Memory B cell (primary cell): ENCODE measurements around the gene UBL3.

Source experiments
- ATAC-seq: fragments of 150-1000 bp; cut with Tn5 transposase; 2 replicates; pipeline ENCODE4 v1.10.0; 2021; ENCODE audit warnings: low read depth, mild to moderate bottlenecking, moderate library complexity
- DNase-seq, 2 donors: peaks; one replicate each; pipeline ENCODE4 v3.0.0; 2022; ENCODE audit warnings: low spot score in 2 of 2
- H3K27ac Mint-ChIP-seq: one replicate; pipeline ENCODE4 v1.8.0; 2022; ENCODE audit warnings: mild to moderate bottlenecking, moderate library complexity, mixed read lengths
- H3K27me3 Mint-ChIP-seq: one replicate; pipeline ENCODE4 v1.8.0; 2022; ENCODE audit warnings: mixed read lengths
- H3K36me3 Mint-ChIP-seq: one replicate; pipeline ENCODE4 v1.8.0; 2022; ENCODE audit warnings: mild to moderate bottlenecking, mixed read lengths
- H3K4me1 Mint-ChIP-seq: one replicate; pipeline ENCODE4 v1.8.0; 2022; ENCODE audit warnings: mixed read lengths
- H3K4me3 Mint-ChIP-seq: one replicate; pipeline ENCODE4 v1.8.0; 2022; ENCODE audit warnings: mild to moderate bottlenecking, moderate library complexity, mixed read lengths
- H3K9me3 Mint-ChIP-seq: one replicate; pipeline ENCODE4 v1.8.0; 2022; ENCODE audit warnings: mixed read lengths

The UBL3 gene

DNA sequence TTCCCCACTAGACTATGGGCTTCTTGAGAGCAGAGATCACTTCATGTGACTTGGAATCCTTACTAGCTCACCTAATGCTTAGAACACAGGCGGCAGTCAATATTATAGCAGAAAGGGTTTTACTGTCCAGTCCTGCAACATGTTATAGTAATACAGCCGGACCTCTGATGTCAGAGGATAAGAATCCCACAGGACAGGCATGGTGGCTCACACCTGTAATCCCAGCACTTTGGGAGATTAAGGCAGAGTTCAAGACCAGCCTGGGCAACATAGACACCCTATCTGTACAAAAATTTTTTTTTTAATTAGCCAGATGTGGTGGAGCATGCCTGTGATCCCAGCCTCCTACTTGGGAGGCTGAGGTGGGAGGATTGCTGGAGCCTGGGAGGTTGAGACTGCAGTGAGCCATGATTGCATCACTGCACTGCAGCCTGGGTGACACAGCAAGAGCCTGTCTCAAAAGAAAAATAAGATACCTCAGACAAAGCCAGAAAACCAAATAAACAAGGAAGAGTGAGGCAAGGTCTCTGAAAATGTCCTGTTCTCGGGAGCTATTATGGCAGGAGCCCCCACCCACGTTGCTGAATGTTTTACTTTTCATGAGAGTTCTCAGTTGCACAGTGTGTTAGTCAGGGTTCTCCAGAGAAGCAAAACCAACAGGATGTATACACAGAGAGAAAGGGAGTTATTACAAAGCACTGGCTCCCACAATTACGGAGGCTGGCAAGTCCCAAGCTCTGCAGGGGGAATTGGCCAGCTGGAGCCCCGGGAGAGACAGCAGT lies 100.8 kb downstream of the UBL3 start:
- H3K36me3 Mint-ChIP-seq: no peaks in the 10 kb centered on the region
- H3K4me3 Mint-ChIP-seq: no peak overlapping the region
- no peak overlapping the region for H3K27ac Mint-ChIP-seq
- ATAC-seq (no peak), DNase-seq (no peak)
- peaks cover 10% of the 10 kb centered on the region for H3K4me1 Mint-ChIP-seq
- no peaks in the 10 kb centered on the region for H3K9me3 Mint-ChIP-seq
- peaks cover 8% of the 10 kb centered on the region for H3K27me3 Mint-ChIP-seq

DNA sequence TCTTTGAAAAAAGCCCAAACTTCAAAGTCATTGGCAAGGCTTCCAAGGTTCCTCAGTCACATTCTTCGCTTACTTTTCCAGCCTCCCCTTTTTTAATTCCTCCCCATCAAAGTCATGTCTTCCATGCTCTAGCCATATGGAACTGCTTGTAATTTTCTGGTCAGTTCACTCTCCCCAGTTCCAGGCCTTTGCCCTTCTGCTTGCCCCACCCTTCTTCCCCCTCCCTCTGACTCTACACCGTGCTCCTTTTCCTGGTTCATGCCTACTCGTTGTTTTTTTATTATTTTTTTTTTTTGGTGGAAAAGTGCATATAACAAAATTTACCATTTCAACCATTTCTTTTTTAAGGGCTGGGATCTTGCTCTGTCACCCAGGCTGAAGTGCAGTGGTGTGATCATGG lies 102.3 kb downstream of the UBL3 start:
- H3K4me3 Mint-ChIP-seq: no peak overlapping the region
- H3K36me3 Mint-ChIP-seq: no peaks in the 10 kb centered on the region
- peaks cover 15% of the 10 kb centered on the region for H3K4me1 Mint-ChIP-seq
- DNase-seq (no peak), ATAC-seq (no peak)
- no peak overlapping the region for H3K27ac Mint-ChIP-seq
- no peaks in the 10 kb centered on the region for H3K9me3 Mint-ChIP-seq
- peaks cover 8% of the 10 kb centered on the region for H3K27me3 Mint-ChIP-seq

DNA sequence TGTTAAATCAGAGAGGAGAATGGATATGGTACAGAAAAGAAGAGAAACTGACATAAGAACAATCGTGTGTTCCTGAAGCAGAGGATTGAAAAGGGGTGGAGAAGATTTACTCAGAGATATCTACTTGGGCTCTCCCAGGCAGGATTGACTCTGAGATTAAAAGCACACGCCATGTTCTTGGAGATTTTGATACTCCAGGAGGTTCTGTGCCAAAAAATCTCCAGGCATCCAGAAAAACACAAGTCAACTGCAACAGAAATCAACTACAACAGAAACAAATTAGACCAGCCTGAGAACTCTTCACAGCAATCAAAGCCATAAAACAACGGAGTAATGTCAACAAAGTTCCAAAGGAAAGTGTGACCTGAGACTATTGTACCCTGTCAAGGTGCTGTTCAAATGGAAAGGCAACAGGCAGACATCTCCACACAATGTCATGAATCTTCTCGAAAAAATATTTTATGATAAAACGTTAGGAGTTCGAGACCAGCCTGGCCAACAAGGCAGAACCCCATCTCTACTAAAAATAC lies 104.2 kb downstream of the UBL3 start:
- no peak for DNase-seq
- no peak overlapping the region for H3K27ac Mint-ChIP-seq
- no peak for ATAC-seq
- H3K4me3 Mint-ChIP-seq: no peak overlapping the region
- peaks cover 13% of the 10 kb centered on the region for H3K4me1 Mint-ChIP-seq
- no peaks in the 10 kb centered on the region for H3K9me3 Mint-ChIP-seq
- H3K27me3 Mint-ChIP-seq: peaks cover 6% of the 10 kb centered on the region
- H3K36me3 Mint-ChIP-seq: no peaks in the 10 kb centered on the region

DNA sequence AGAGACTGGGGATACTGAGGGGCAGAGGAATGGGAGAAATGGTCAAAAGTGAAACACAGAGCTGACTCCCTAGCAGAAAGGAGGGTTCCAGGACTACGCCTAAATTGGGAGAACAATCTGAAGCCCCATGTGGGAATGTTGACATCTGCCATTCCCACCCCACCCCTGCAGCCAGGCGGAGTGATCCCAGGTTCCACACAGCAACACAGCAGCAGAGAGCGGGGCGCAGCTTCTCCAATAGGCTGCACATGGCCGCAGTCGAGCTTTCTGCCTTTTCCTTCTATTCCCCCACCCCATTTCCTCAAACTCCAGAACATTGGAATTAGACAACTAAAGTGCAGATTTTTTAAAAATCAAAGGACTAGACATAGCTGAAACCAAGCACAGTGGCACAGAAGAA lies 104.7 kb downstream of the UBL3 start:
- no peak overlapping the region for H3K4me3 Mint-ChIP-seq
- no peak overlapping the region for H3K27ac Mint-ChIP-seq
- H3K9me3 Mint-ChIP-seq: no peaks in the 10 kb centered on the region
- H3K27me3 Mint-ChIP-seq: peaks cover 6% of the 10 kb centered on the region
- no peaks in the 10 kb centered on the region for H3K36me3 Mint-ChIP-seq
- ATAC-seq (no peak), DNase-seq (no peak)
- H3K4me1 Mint-ChIP-seq: peaks cover 14% of the 10 kb centered on the region

DNA sequence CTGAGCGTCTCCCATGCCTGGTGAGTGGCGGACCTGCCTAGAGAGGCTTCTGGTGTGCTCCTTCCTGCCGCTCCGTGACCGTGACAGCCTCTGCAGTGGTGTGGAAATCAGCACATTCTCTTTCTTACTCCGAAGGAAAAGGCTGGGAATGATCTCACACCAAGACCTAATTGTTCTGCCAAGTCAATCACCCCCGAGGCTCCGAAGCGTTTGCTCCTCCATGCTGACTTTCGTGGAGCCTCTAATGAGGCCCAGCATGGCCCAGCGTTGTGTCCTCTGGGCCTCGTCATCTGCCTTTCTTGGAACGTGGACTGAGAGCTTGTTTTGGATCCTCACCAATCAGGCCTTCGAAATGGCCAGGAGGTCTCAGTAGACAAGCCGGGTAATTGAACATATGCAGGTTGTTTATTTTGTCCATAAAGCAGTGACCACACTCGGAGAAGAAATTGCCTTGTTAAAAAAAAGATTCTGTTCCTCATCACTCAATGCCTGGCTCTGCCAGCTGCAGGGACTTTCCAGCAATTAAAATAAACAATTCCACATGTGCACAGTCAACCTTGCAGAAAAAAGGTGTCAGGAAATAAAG lies 107.1 kb downstream of the UBL3 start:
- peaks cover 14% of the 10 kb centered on the region for H3K4me1 Mint-ChIP-seq
- no peak for DNase-seq
- H3K27ac Mint-ChIP-seq: no peak overlapping the region
- no peaks in the 10 kb centered on the region for H3K36me3 Mint-ChIP-seq
- no peaks in the 10 kb centered on the region for H3K9me3 Mint-ChIP-seq
- H3K27me3 Mint-ChIP-seq: peaks cover 4% of the 10 kb centered on the region
- peak; percentile 34 for ATAC-seq
- no peak overlapping the region for H3K4me3 Mint-ChIP-seq

DNA sequence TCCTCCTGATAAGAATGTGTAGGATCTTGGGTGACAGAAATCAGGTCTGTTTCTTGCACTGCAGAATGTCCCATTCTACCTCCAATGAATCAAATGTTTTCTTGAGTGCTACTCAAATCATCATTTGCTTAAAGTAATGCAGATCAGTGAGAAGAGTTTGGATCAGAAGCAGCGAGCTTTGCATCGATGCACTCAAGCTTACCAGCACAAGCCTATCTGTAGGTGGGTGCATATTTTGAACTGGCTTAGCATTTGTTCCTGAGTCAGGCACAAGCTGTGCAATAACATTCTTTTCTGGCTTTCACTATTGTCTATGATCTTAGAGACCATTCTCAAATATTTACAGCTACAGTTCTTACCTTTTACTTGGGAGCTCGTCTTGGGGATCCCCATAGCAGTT lies 109.5 kb downstream of the UBL3 start:
- H3K4me1 Mint-ChIP-seq: peaks cover 14% of the 10 kb centered on the region
- H3K4me3 Mint-ChIP-seq: no peak overlapping the region
- H3K27ac Mint-ChIP-seq: no peak overlapping the region
- H3K36me3 Mint-ChIP-seq: no peaks in the 10 kb centered on the region
- DNase-seq: no peak
- H3K9me3 Mint-ChIP-seq: no peaks in the 10 kb centered on the region
- no peak for ATAC-seq
- peaks cover under 1% of the 10 kb centered on the region for H3K27me3 Mint-ChIP-seq

DNA sequence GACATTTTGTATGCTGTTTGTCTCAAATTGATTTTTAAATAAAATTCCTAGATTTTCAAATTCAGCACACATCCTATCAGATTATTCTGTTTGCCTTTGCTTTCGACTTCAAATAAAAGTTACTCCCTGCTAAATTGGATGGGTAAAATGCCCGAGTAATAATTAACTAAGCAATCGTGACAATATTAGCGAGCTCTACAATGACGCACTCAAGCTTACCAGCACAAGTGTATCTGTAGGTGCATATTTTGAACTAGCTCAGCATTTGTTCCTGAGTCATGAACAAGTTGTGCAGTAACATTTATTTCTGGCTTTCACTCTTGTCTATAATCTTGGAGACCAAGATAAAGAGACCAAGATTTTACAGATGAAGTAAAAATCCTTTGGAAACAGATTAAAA lies 113.4 kb downstream of the UBL3 start:
- no peaks in the 10 kb centered on the region for H3K9me3 Mint-ChIP-seq
- DNase-seq (no peak), ATAC-seq (no peak)
- H3K36me3 Mint-ChIP-seq: no peaks in the 10 kb centered on the region
- no peak overlapping the region for H3K27ac Mint-ChIP-seq
- no peak overlapping the region for H3K4me3 Mint-ChIP-seq
- H3K27me3 Mint-ChIP-seq: peaks cover 9% of the 10 kb centered on the region
- peaks cover 8% of the 10 kb centered on the region for H3K4me1 Mint-ChIP-seq

DNA sequence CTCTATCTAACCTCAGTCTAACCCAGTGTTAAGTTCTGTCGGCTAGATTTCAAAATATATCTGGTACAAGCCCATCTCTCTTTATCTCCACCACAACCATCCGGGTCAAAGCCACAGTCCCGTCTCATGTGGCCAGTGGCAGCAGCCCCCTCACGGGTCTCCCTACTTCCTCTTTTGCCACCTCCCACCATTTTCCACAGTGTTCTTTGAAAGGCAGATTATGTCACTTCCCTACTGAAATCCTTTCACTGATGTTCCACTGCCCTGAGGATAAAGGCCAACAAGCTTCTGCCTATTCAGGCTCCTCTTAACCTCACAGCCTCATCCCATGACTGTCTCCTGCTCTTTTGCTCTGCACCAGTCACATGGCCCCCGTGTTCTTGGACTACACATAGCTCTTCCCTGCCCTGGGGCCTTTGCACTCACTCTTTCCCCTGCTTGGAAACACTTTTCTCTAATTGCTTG lies 117.2 kb downstream of the UBL3 start:
- Mint-ChIP-seq H3K9me3 (no peaks in the 10 kb centered on the region), H3K27ac (no peak overlapping the region), H3K27me3 (peaks cover 20% of the 10 kb centered on the region), H3K4me3 (no peak overlapping the region), H3K4me1 (peaks cover 2% of the 10 kb centered on the region), H3K36me3 (no peaks in the 10 kb centered on the region)
- no peak for ATAC-seq
- DNase-seq: no peak

DNA sequence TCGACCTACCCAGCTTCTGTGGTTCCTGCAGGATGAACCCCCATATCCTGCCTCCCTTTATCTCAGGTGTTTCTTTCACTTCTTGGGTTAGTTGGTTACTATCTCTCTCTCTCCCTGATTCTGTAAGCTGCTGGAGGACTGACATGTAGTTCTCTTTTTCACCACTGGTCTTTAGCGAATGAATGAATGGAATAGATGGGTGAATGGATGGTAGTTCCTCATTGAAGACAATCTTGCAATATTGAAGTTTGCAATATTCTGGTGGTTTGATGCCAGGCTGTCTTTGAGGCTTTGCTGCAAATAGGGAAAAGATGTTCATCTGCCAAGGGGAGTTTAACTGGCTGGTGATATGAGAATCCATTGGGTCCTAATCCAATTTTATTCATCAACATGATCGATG lies 120.2 kb downstream of the UBL3 start:
- peaks cover 22% of the 10 kb centered on the region for H3K27me3 Mint-ChIP-seq
- H3K36me3 Mint-ChIP-seq: peaks cover 4% of the 10 kb centered on the region

DNA sequence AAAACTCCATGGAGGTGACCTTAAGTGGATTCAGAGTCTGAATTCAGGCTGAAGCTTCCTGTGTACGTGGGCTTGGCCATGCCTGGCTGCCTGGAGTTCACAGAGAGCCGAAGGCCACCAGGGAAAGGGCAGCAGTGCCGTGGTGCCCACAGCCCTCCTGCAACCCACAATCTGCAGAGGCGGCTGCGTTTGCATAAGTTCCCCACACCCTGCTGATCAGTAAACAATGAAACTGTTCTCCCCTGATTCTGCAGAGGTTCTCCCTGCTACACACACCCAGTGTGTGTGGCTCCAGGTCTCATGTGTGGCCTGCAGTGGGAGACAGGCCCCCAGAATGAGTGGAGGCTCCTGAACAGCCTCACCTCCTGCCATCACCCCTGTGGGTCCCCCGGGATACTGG lies 128.0 kb downstream of the UBL3 start:
- H3K9me3 Mint-ChIP-seq: peaks cover 7% of the 10 kb centered on the region
- no peak for DNase-seq
- ATAC-seq: no peak
- no peaks in the 10 kb centered on the region for H3K4me1 Mint-ChIP-seq
- H3K4me3 Mint-ChIP-seq: no peak overlapping the region
- H3K27me3 Mint-ChIP-seq: peaks cover 10% of the 10 kb centered on the region
- H3K27ac Mint-ChIP-seq: no peak overlapping the region
- peaks cover 4% of the 10 kb centered on the region for H3K36me3 Mint-ChIP-seq

More for the DNA sequence above, 120.2 kb downstream of the UBL3 start:
- Mint-ChIP-seq H3K4me1 (peaks cover 2% of the 10 kb centered on the region), H3K4me3 (no peak overlapping the region), H3K27ac (no peak overlapping the region), H3K9me3 (peaks cover 3% of the 10 kb centered on the region)
- DNase-seq: no peak
- ATAC-seq: no peak

DNA sequence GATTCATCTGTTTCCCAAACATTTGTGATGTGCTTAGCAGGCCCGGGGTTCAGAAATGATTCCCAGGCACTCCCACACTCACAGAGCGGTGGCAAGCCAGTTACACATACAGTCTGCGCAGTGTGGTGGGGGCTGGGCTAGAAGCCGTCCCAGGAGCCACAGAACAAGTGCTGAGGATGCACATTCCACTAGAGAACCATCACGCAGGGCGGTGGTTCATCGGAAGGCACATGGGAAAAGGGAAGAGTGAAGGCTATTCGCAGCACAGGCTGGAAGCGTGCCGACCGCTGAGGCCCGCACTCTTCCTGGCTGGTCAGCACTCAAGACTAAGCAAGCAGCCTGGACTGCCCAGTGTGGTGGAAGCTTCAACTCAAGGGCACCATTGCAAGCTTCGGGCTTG lies 128.7 kb downstream of the UBL3 start:
- Mint-ChIP-seq H3K27ac (no peak overlapping the region), H3K4me3 (no peak overlapping the region), H3K27me3 (peaks cover 12% of the 10 kb centered on the region), H3K4me1 (no peaks in the 10 kb centered on the region), H3K9me3 (peaks cover 7% of the 10 kb centered on the region), H3K36me3 (peaks cover 4% of the 10 kb centered on the region)
- ATAC-seq (no peak), DNase-seq (no peak)

DNA sequence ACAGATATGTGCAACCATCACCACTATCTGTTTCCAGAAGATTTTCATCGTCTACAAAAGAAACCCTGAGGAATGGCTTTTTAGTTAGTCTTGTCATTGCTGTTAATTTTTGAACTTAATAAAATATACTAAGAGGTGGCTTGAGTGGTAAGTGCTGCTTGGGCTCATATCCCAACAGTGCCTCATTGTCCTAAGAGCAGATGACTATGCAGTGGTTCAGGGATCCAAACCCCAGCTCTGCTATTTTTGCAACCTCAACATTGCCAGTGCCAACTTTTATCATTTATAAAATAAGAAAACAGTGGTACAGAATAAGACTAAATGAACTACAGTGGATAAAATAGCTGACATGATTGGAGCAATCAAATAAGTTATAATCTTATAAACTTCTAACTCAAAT lies 131.7 kb downstream of the UBL3 start:
- H3K27me3 Mint-ChIP-seq: peaks cover 13% of the 10 kb centered on the region
- no peak for ATAC-seq

DNA sequence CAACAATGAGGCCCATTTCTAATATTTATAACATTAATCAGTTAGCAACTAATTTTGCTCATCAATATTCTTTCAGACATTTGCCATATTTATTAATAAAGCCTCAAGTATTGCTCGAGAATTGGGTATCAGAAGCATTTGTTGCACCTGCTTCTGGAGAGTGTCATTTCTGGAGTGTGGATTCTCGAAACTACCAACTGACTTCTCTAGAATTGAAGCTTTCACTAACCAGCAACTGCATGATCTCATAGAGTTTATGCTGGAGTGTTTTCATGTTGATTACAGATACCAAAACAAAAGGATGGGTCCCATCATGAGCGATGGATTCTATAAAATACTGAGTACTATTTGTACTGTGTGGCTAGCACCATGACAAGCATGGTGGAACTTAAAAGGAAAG lies 133.9 kb downstream of the UBL3 start:
- Mint-ChIP-seq H3K36me3 (no peaks in the 10 kb centered on the region), H3K4me3 (no peak overlapping the region), H3K27me3 (peaks cover 16% of the 10 kb centered on the region), H3K27ac (no peak overlapping the region), H3K4me1 (no peaks in the 10 kb centered on the region), H3K9me3 (no peaks in the 10 kb centered on the region)
- DNase-seq: no peak
- ATAC-seq: no peak

More for the DNA sequence above, 131.7 kb downstream of the UBL3 start:
- Mint-ChIP-seq H3K4me1 (no peaks in the 10 kb centered on the region), H3K9me3 (peaks cover 2% of the 10 kb centered on the region), H3K4me3 (no peak overlapping the region), H3K27ac (no peak overlapping the region), H3K36me3 (no peaks in the 10 kb centered on the region)
- no peak for DNase-seq
